Ishikawa (cell line): ENCODE results near the gene RMI2.

Experiments used
- CEBPB ChIP-seq: IDR thresholded peaks from 2 replicates; pipeline ENCODE4 v1.6.1; 2012
- CREB1 ChIP-seq: IDR thresholded peaks from 2 replicates; pipeline ENCODE4 v1.6.1; 2012; ENCODE audit warnings: low read depth
- EGR1 ChIP-seq: IDR thresholded peaks from 2 replicates; pipeline ENCODE4 v1.6.1; 2012
- EP300 ChIP-seq: IDR thresholded peaks from 2 replicates; pipeline ENCODE4 v1.6.1; 2012; ENCODE audit warnings: borderline replicate concordance
- FOXM1 ChIP-seq: IDR thresholded peaks from 2 replicates; pipeline ENCODE4 v1.6.1; 2012; ENCODE audit warnings: low read depth, borderline replicate concordance
- NFIC ChIP-seq: IDR thresholded peaks from 2 replicates; pipeline ENCODE4 v1.6.1; 2012
- RAD21 ChIP-seq: IDR thresholded peaks from 2 replicates; pipeline ENCODE4 v1.6.1; 2012; ENCODE audit warnings: low read depth
- REST ChIP-seq: IDR thresholded peaks from 2 replicates; pipeline ENCODE4 v1.6.1; 2012; ENCODE audit warnings: low read depth, mild to moderate bottlenecking
- TAF1 ChIP-seq: IDR thresholded peaks from 2 replicates; pipeline ENCODE4 v1.6.1; 2012; ENCODE audit warnings: low read depth, mild to moderate bottlenecking
- TCF12 ChIP-seq: IDR thresholded peaks from 2 replicates; pipeline ENCODE4 v1.6.1; 2012; ENCODE audit warnings: low read depth
- TEAD4 ChIP-seq: IDR thresholded peaks from 2 replicates; pipeline ENCODE4 v1.6.1; 2012
- YY1 ChIP-seq: IDR thresholded peaks from 2 replicates; pipeline ENCODE4 v1.6.1; 2012; ENCODE audit warnings: low read depth
- ZBTB7A ChIP-seq: IDR thresholded peaks from 2 replicates; pipeline ENCODE4 v1.6.1; 2012; ENCODE audit warnings: low read depth
- TF ChIP-seq, protein P1 (sequence below): IDR thresholded peaks from 2 replicates; pipeline ENCODE4 v1.6.1; 2012
- TF ChIP-seq, protein P2 (sequence below): IDR thresholded peaks from 2 replicates; pipeline ENCODE4 v1.6.1; 2012

Gene RMI2

DNA sequence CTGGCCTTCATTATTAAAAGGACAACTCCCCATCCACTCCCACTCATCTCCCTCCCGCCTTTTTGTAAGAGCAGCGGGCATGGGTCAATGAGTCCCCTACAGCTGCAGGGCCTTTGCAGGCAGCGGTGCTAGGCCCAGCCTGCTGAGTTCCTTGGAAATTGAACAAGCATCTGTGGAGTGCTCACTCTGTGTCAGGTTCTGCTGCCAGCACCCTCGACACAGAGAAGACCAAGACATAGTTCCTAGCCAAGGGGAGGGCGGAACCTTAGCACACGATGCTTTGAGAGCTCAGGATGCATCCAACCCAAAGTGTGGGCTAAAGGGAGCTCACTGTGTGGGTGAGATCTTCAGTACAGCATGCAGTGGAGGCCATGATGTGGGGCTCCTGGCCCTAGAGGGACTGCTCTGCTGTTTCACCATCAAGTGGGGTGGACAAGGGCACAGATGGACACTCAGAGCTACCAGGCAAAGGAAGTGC lies 27.6 kb downstream of the RMI2 start:
- TF ChIP-seq EP300 (no peak), REST (no peak)

GRCh38 chr16:11374255-11374654 lies 29.0 kb downstream of the RMI2 start:
- TF ChIP-seq YY1 (no peak), EGR1 (no peak), EP300 (no peak), REST (no peak), CREB1 (no peak), TCF12 (no peak)
- TF ChIP-seq, protein P1, sequence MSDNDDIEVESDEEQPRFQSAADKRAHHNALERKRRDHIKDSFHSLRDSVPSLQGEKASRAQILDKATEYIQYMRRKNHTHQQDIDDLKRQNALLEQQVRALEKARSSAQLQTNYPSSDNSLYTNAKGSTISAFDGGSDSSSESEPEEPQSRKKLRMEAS, result no peak

GRCh38 chr16:11377154-11377553 lies 31.9 kb downstream of the RMI2 start:
- TF ChIP-seq REST (no peak), EP300 (no peak), FOXM1 (no peak), CREB1 (no peak), NFIC (no peak), ZBTB7A (no peak), YY1 (no peak), TEAD4 (no peak), CEBPB (no peak), TAF1 (no peak), RAD21 (no peak)
- TF ChIP-seq, protein P1, result no peak
- TF ChIP-seq, protein P2, sequence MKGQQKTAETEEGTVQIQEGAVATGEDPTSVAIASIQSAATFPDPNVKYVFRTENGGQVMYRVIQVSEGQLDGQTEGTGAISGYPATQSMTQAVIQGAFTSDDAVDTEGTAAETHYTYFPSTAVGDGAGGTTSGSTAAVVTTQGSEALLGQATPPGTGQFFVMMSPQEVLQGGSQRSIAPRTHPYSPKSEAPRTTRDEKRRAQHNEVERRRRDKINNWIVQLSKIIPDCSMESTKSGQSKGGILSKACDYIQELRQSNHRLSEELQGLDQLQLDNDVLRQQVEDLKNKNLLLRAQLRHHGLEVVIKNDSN, result no peak

- TF ChIP-seq TAF1 (no peak), TEAD4 (no peak), CEBPB (no peak), TCF12 (no peak), EP300 (no peak), REST (no peak), RAD21 (no peak), YY1 (no peak), CREB1 (no peak)
- TF ChIP-seq, protein P2, result no peak
Observed at GRCh38 chr16:11379420-11379819, 34.2 kb downstream of the RMI2 start.
